ENCODE measurements around the gene ARRDC1. TPM values are rescaled to one million over a fixed set of nuclear protein-coding genes. Genes with fewer than 3 reads are reported as not detected.

The ARRDC1 gene
- total RNA-seq, 1 experiment from 2014 or later: 77.5 TPM

- no peaks in the 10 kb centered on the region for H4K20me1 ChIP-seq (ENCODE audit: low read length)
- H3K27ac ChIP-seq (ENCODE audit: low read length): no peak overlapping the region
- H3K36me3 ChIP-seq (ENCODE audit: low read depth, low read length): peaks cover 2% of the 10 kb centered on the region; the same call in 1 of the 2 replicates
- no peak for DNase-seq
- no peak overlapping the region for H3K4me2 ChIP-seq (ENCODE audit: low read length)
- POLR2A ChIA-PET (ENCODE audit: unreplicated experiment): interaction anchor here (0.7 kb wide), 1 partner anchor 37 kb away, joined by 3 read pairs; no protein-coding TSS in a partner anchor
- no peak for ATAC-seq
- no peak overlapping the region for H3K9ac ChIP-seq (ENCODE audit: low read length)
- CTCF ChIA-PET: no interaction called here
- H2AFZ ChIP-seq (ENCODE audit: low read length): no peak overlapping the region
- H3F3A ChIP-seq (ENCODE audit: low read length, unreplicated experiment): no peaks in the 10 kb centered on the region
- intact Hi-C loops (cut with micrococcal nuclease): no loop called here
- TF ChIP-seq CTCF (conservative IDR thresholded peaks at IDR 0.05; ENCODE audit: low read depth, low read length) (no peak), EZH2phosphoT487 (IDR thresholded peaks at IDR 0.05; ENCODE audit: borderline replicate concordance, low read length) (no peak), EZH2 (IDR thresholded peaks at IDR 0.05; ENCODE audit: low read length, unreplicated experiment) (no peak)
- H3K9me2 ChIP-seq (replicated peaks; ENCODE audit: low read length): no peaks in the 10 kb centered on the region
- no peaks in the 10 kb centered on the region for H3K27me3 ChIP-seq (ENCODE audit: low read length)
- H3K9me3 ChIP-seq (ENCODE audit: low read length): no peaks in the 10 kb centered on the region
- no peaks in the 10 kb centered on the region for H3K4me1 ChIP-seq (ENCODE audit: insufficient read depth, low read length)
- peaks cover 88% of the 10 kb centered on the region for H3K79me2 ChIP-seq (ENCODE audit: low read length)
- no TSS peak for BruUV-seq (replicated peaks)
- no peak overlapping the region for H3K4me3 ChIP-seq (ENCODE audit: low read length)
These were observed 40.9 kb downstream of the ARRDC1 start for GRCh38 chr9:137646341-137646740.

GRCh38 chr9:137647096-137647714 is 41.7 kb downstream of the ARRDC1 start:
- intact Hi-C loops (cut with micrococcal nuclease): no loop called here
- H3K27me3 ChIP-seq (ENCODE audit: low read length): no peaks in the 10 kb centered on the region
- no peaks in the 10 kb centered on the region for H3K4me1 ChIP-seq (ENCODE audit: insufficient read depth, low read length)
- ChIA-PET POLR2A (ENCODE audit: unreplicated experiment) (no interaction called here), CTCF (no interaction called here)
- no peak overlapping the region for H3K27ac ChIP-seq (ENCODE audit: low read length)
- H3K9me3 ChIP-seq (ENCODE audit: low read length): no peaks in the 10 kb centered on the region
- H3K79me2 ChIP-seq (ENCODE audit: low read length): peaks cover 89% of the 10 kb centered on the region
- no peak for ATAC-seq
- H3K4me3 ChIP-seq (ENCODE audit: low read length): no peak overlapping the region
- no peak overlapping the region for H3K4me2 ChIP-seq (ENCODE audit: low read length)
- no peak overlapping the region for H3K9ac ChIP-seq (ENCODE audit: low read length)
- peaks cover 2% of the 10 kb centered on the region; the same call in 1 of the 2 replicates for H3K36me3 ChIP-seq (ENCODE audit: low read depth, low read length)
- no peaks in the 10 kb centered on the region for H4K20me1 ChIP-seq (ENCODE audit: low read length)
- H3K9me2 ChIP-seq (replicated peaks; ENCODE audit: low read length): no peaks in the 10 kb centered on the region
- TF ChIP-seq EZH2phosphoT487 (IDR thresholded peaks at IDR 0.05; ENCODE audit: borderline replicate concordance, low read length) (no peak), EZH2 (IDR thresholded peaks at IDR 0.05; ENCODE audit: low read length, unreplicated experiment) (no peak), CTCF (conservative IDR thresholded peaks at IDR 0.05; ENCODE audit: low read depth, low read length) (no peak)
- no peaks in the 10 kb centered on the region for H3F3A ChIP-seq (ENCODE audit: low read length, unreplicated experiment)
- no TSS peak for BruUV-seq (replicated peaks)
- no peak overlapping the region for H2AFZ ChIP-seq (ENCODE audit: low read length)
- no peak for DNase-seq

GRCh38 chr9:137648396-137648795 is 42.9 kb downstream of the ARRDC1 start:
- H3K27ac ChIP-seq (ENCODE audit: low read length): no peak overlapping the region
- intact Hi-C loops (cut with micrococcal nuclease): no loop called here
- H3K4me3 ChIP-seq (ENCODE audit: low read length): no peak overlapping the region
- H3K9ac ChIP-seq (ENCODE audit: low read length): no peak overlapping the region
- H4K20me1 ChIP-seq (ENCODE audit: low read length): no peaks in the 10 kb centered on the region
- H3K9me2 ChIP-seq (replicated peaks; ENCODE audit: low read length): no peaks in the 10 kb centered on the region
- H2AFZ ChIP-seq (ENCODE audit: low read length): no peak overlapping the region
- no peaks in the 10 kb centered on the region for H3K27me3 ChIP-seq (ENCODE audit: low read length)
- TF ChIP-seq CTCF (conservative IDR thresholded peaks at IDR 0.05; ENCODE audit: low read depth, low read length) (no peak), EZH2phosphoT487 (IDR thresholded peaks at IDR 0.05; ENCODE audit: borderline replicate concordance, low read length) (no peak), EZH2 (IDR thresholded peaks at IDR 0.05; ENCODE audit: low read length, unreplicated experiment) (no peak)
- no peak for DNase-seq
- no peaks in the 10 kb centered on the region for H3K9me3 ChIP-seq (ENCODE audit: low read length)
- no TSS peak for BruUV-seq (replicated peaks)
- H3K4me1 ChIP-seq (ENCODE audit: insufficient read depth, low read length): no peaks in the 10 kb centered on the region
- ChIA-PET CTCF (no interaction called here), POLR2A (ENCODE audit: unreplicated experiment) (no interaction called here)
- no peak for ATAC-seq
- peaks cover 81% of the 10 kb centered on the region for H3K79me2 ChIP-seq (ENCODE audit: low read length)
- H3F3A ChIP-seq (ENCODE audit: low read length, unreplicated experiment): no peaks in the 10 kb centered on the region
- peaks cover 5% of the 10 kb centered on the region; the same call in 1 of the 2 replicates for H3K36me3 ChIP-seq (ENCODE audit: low read depth, low read length)
- no peak overlapping the region for H3K4me2 ChIP-seq (ENCODE audit: low read length)
